GM19193 (cell line): ENCODE data around the gene KRTAP5-1.

Experiments
- POLR2A ChIP-seq: IDR thresholded peaks from 4 replicates; pipeline ENCODE4 v1.6.1; 2011; ENCODE audit not compliant: insufficient read depth, insufficient read length; ENCODE audit errors: extremely low read depth

The KRTAP5-1 gene

DNA sequence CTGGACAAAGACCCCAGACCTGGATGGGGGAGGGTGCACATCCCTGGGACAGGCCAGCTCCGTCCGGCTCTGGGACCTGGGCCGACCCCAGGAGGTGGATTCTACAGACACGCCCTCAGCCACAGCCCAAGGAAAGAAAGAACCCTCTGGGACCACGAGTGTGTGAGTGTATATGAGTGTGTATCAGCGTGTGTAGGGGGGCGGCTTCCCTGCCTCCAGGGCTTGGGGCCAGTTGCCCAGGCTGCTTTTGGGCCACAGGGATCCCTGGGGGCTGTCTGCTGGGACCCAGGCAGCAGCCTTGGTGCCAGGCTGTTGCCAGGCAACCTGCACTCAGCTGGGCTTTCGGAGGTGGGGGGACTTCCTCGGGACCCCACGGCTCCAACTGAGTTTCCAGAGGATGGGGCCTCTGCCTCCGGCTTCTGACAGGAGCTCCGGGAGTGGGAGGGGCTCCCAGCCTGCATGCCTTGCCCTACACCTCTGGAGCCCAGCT lies 21.9 kb downstream of the KRTAP5-1 start:
- TF ChIP-seq POLR2A: no peak

- no peak for TF ChIP-seq POLR2A
Measured at GRCh38 chr11:1562469-1563148, 22.5 kb downstream of the KRTAP5-1 start.

DNA sequence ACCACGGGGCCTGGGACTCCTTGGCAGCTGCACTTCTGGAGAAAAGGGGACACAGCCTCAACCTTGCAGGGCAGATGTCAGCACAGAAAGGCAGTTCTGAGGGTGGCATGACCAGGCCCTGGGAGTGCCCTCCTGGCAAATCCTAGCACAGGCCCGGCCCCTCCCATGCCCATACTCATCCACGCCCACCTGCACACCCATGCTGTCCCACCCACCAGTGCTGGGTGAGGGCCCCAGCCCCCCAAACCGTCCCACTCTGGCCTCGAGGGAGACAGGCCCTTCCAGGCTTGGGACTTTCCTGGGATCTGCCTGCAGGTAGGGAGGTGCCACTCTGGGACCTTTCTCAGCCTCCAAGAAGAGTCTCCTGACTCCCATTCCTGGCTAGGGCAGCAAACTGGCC lies 23.1 kb downstream of the KRTAP5-1 start:
- no peak for TF ChIP-seq POLR2A

DNA sequence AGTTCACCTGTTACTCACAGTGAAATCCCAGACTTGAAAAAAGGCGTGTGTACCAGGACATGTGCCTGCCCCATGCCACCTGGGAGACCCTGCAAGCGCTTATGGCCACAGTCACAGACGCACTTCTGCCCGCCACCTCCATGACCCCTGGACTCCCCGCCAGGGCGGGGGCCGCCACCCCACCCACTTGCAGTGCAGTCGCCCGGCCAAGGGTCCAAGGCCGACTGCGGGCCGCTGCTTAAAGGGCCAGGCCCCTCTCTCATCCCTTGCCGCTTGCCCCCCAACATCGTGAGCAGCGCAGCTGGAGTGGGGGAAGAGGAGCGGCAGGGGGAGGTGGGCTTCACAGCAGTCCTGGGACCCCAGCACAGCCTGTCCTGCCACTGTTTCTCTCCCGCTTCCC lies 23.8 kb downstream of the KRTAP5-1 start:
- TF ChIP-seq POLR2A: no peak

GRCh38 chr11:1560649-1561251 lies 24.3 kb downstream of the KRTAP5-1 start:
- TF ChIP-seq POLR2A: no peak

DNA sequence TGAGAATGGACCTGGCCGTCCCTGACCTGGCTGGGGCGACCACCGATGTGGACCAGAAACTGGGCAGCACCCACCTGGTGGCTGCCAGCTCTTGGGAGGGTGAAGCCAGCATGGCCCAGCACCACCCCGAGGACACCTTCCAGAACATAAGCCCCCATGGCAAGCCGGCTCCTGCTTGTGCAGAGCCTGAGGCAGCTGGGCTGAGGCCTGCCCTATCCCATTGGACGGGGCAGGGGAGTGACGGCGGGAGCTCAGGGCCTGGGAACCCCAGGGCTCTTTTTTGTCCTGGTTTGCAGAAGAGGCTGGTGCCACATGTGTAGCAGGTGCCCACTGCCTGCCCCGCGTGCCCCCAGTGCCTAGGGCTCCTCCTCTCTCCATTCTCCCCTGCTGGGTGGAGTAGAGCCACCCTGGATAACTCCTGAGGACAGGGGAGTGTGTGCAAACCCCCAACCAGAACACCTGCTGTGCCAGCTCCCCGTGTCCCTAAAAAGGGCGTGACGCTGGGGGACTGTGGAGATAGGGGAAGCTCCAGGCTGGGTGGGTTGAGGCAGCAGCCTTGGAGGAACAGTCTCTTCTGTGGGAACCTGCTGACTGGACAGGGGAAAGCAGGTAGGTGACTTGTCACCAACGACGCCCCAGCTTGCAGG lies 25.0 kb downstream of the KRTAP5-1 start:
- no peak for TF ChIP-seq POLR2A

GRCh38 chr11:1559111-1559951 lies 25.8 kb downstream of the KRTAP5-1 start:
- no peak for TF ChIP-seq POLR2A

DNA sequence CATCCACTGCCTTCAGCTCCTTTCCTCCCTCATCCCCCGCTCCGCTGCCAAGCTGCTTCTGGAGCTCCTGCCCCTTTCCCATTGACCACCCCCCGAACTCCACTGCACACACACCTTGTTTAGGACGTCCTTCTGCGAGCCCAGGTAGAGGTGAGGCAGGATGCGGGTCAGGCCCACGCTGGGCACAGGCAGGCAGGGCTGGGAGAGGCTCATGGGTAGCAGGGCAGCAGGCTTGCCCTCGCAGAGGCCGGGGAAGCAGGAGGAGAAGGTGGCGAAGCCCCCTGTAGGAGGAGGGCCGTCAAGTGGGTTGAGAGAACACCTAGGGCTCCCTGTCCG lies 26.3 kb downstream of the KRTAP5-1 start:
- TF ChIP-seq POLR2A: no peak

DNA sequence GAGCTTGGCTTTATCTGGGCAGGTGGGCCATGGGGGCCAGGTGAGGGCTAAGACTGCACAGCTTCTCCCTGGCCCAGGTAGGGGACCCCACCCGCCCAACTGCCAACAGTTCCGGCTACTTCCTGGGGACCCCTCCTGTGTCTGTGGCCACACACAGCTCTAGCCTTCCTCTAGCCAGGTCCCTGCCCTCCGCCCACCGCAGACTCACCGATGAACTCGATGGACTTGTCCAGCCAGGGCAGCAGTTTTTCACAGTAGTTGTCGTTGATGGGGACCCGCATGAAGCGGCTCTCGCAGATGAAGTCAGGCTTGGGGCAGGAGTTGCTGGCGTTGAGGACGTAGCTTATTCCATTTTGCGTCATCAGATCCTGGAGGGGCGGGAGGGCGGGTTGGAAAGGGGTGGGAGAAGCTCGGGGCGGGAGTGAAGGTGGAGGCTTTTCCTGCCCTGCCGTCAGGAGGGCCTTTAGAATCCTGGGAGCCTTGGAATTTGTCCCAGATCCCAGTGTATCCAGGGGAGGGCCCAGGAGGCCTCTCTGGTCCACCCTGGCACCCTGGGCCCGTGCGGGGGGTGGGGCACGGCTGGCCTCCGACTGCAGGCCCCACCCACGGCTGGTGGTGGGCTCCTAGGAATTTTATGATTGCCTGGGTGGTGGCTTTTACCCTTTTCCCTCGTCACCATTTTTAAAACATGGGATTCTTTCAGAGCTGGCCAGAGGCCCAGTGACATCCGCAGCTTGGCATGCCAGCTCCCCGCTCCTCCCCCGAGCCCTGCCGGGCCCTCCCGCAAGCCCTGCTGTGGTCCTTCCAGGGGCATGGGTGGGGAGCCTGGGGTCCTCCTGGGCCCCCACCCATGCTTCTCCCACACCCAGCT lies 26.9 kb downstream of the KRTAP5-1 start:
- no peak for TF ChIP-seq POLR2A

DNA sequence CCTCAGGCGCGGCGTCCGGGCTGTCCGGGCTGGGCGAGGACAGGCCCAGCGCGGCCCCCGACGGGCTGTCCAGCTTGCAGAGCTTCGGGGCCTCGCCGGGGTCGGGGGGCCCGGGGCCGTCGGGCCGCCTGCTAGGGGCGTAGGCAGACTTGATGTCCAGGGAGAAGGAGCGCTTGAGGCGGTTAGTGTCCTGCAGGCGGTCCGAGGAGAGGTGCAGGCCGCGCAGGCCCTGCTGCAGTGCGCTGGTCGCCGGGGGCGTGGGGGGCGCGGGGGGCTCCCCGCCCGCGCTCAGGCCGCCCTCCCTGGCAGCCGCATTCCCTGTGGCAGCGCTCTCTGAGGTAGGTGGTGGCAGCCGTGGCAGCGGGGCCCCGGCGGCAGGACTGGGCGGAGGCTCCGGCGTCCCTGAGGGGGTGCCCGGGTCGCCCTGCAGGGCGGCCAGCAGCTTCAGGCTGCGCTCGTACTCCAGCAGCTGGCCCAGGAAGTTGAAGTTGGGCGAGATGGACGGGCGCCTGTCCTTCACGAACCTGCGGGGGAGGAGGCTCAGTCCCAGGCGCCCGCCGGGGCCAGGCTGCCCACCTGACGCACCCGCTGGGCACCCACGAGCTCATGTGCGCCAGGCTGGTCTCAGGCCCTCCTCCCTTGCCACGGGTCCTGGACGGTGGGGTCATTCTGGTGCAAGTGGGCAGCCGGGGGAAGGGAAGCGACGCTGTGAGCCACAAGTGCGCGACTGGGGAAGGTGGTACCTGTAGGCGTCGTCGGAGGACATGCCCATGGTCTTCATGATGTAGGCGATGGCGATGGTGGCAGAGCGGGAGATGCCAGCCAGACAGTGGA lies 27.8 kb downstream of the KRTAP5-1 start:
- TF ChIP-seq POLR2A: no peak

- no peak for TF ChIP-seq POLR2A
Measured at GRCh38 chr11:1556278-1556902, 28.7 kb downstream of the KRTAP5-1 start.

DNA sequence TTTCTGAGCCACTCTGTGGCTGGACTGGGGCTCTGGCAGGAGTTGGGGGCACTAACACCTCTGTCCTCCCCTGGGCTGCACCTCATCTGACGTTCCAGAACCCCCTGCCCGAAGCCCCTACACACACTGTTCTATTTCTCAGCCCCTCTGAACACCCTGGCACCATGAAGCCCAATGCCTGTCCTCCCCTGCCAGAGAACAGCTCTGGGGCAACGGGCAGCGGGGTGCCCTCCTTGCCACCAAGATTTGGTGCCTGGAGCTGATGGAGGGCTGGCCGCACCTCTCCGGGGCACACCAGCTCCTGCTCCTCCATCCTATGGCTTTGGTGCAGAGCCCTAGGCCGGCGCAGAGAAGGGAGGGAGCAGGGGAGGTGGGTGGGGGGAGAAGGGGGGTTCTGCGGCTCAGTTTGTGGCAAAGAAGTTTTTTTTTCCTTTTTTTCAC lies 29.4 kb downstream of the KRTAP5-1 start:
- TF ChIP-seq POLR2A: no peak
